ENCODE measurements around the gene SLC18B1.

The SLC18B1 gene

DNA sequence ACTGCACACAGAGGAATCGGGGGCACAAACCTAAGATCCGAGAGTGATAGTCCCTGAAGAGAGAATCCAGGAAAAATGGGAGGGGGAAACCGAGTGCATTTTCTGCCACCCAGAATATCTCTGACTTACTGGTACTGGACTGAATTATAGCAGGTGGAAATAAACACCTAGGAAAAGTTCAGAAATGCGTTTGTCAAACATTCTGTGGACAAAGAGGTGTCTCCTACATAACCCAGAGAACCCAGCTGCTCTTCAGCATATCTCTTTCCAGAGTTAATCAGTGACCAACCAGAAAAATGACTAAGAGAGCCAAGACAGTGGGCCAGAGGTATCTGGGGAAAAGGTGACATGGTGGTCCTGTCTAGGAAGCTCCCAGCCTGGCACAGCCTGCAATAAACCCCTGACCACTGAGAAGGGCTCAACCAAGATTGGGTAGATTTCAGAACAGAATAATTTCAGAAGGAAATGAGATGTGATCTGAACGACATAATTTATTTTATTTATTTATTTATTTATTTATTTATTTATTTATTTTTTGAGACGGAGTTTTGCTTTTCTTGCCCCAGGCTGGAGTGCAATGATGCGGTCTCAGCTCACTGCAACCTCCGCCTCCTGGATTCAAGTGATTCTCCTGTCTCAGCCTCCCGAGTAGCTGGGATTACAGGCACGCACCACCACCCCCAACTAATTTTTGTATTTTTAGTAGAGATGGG is 78.5 kb downstream of the SLC18B1 start:
- DNase-seq (ENCODE audit: insufficient read length, low spot score): no peak
- FAIRE-seq: no peak
- TF ChIP-seq POLR2A (IDR thresholded peaks at IDR 0.05; ENCODE audit: low read depth, low read length): no peak
